ENCODE results near the gene GGT6.

The GGT6 gene

GRCh38 chr17:4551796-4552525 lies 8.4 kb downstream of the GGT6 start:
- DNase-seq (ENCODE audit: low read depth, low spot score): no peak

DNA sequence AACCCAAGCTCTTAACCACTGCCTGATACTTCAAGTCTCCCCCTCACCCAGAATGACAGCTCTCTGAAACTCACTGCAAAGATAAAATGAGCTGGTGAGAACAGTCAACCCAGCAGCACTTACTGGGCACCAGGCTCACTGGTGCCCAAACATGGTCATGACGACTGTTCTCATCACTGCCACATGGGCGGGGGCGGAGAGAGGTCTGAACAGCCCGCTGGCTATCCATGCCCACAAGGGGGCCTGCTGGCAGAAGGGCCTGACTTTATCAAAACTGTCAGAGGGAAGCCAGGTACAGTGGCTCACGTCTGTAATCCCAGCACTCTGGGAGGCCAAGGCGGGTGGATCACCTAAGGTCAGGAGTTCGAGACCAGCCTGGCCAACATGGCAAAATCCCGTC lies 9.2 kb downstream of the GGT6 start:
- no peak for DNase-seq (ENCODE audit: low read depth, low spot score)

- DNase-seq (ENCODE audit: low read depth, low spot score): no peak
Observed at GRCh38 chr17:4550534-4551039, 9.8 kb downstream of the GGT6 start.

- DNase-seq (ENCODE audit: low read depth, low spot score): no peak
Observed at GRCh38 chr17:4549781-4550533, 10.4 kb downstream of the GGT6 start.

DNA sequence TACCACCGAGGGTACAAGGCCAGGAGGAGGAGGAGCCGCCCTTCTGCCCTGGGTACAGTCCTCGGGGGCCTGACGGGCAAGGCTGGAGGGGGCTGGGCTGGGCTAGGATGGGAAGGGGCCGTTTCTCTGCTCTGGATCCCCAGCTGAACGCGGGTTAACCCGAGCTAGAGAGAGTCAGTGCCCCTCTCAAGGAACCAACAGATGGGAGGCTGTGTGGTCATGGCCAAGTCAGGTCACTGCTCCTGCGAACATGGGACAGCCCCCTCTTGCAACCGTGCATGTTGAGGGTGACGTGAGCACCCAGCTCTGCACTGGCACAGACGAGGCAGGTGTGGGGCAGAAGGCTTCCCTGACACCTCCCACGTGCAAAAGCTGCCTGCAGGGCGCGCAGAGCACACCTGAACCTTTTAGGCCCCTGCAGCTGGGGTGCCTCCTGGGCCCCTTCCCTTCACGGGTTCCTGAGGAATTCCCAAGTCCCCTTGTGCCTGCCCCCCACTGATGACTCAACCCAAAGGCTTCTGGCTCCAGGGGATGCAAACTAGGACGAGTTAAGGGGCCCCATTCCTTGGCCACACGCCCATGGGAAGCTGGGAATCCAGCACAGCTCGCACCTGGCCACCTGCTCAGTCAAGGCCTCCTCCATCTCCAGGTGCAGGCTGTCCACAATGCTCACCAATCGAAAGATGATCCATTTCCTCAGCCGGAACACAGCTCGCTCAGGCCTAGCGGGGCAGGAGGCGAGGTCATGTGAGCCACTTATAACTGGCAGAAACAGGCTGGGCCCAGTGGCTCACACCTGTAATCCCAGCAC lies 11.5 kb downstream of the GGT6 start:
- no peak for DNase-seq (ENCODE audit: low read depth, low spot score)

DNA sequence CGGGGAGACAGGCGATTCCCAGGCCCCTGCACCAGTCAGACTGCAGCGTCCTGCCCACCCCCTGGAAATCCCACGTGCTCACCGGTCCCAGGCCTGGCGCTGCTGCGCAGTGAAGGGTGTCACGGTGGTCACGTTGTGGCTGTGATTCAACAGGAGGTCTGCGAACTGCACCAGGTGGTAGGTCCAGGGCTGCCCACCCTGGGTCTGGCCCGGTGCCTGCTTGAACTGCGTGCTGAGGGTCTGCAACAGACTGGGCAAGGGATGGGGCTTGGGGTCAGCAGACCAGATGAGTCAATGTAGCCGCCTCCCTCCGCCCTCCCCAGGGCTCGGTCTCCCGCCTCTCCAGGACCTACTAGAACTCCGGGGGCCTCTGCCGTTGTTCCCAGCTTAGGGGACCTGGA lies 12.3 kb downstream of the GGT6 start:
- DNase-seq (ENCODE audit: low read depth, low spot score): no peak

GRCh38 chr17:4547118-4547906 lies 13.1 kb downstream of the GGT6 start:
- no peak for DNase-seq (ENCODE audit: low read depth, low spot score)

DNA sequence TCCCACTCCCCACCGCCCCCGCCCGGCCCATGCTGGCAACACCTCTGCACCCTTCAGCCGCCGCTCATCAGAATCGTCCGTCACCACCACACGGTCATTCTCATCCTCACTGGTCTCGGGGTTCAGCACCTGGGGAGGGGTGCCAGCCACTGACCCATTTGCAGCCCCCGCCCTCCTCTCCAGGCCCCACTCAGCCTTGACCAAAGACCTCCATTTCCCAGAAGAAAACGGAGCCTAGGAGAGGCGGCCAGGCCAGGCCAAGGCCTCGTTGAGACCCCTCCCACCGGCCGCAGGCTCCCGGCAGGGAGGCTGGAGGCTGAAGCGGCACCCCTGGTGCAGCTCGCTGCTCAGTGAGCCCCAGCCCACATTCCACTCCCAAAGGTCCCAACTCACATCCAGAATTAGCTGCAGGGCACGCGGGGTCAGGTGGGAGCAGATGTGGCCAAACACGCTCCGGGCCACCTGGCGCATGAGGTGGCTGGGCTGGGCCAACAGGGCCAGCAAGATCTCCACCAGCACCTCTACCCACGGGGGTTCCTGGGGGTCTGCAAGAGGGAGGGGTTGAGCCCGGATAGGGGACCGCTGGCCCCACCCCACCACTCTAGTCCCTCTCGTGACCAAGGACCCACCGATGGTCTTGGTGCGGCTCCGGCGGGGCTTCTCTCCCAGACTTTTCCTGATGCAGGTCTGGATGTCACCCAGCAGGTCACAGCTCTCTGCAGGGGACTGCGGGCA lies 15.0 kb downstream of the GGT6 start:
- DNase-seq (ENCODE audit: low read depth, low spot score): no peak

DNA sequence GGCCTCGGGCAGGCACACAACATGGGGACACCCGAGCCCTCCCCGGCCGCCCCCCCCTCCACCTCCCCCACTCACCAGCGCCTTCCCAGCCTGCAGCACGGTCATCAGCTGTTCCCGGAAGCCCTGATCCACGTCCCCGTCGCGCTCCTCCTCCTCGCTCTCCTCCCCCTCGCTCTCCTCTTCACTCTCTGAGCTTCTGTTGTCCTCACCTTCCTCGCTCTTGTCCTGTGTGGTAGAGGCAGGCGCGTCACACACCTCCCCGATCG lies 15.5 kb downstream of the GGT6 start:
- DNase-seq (ENCODE audit: low read depth, low spot score): no peak

- no peak for DNase-seq (ENCODE audit: low read depth, low spot score)
Observed at GRCh38 chr17:4544135-4544950, 16.0 kb downstream of the GGT6 start.

- no peak for DNase-seq (ENCODE audit: low read depth, low spot score)
Observed at GRCh38 chr17:4543557-4544026, 16.8 kb downstream of the GGT6 start.

GRCh38 chr17:4542726-4543191 lies 17.6 kb downstream of the GGT6 start:
- DNase-seq (ENCODE audit: low read depth, low spot score): no peak

DNA sequence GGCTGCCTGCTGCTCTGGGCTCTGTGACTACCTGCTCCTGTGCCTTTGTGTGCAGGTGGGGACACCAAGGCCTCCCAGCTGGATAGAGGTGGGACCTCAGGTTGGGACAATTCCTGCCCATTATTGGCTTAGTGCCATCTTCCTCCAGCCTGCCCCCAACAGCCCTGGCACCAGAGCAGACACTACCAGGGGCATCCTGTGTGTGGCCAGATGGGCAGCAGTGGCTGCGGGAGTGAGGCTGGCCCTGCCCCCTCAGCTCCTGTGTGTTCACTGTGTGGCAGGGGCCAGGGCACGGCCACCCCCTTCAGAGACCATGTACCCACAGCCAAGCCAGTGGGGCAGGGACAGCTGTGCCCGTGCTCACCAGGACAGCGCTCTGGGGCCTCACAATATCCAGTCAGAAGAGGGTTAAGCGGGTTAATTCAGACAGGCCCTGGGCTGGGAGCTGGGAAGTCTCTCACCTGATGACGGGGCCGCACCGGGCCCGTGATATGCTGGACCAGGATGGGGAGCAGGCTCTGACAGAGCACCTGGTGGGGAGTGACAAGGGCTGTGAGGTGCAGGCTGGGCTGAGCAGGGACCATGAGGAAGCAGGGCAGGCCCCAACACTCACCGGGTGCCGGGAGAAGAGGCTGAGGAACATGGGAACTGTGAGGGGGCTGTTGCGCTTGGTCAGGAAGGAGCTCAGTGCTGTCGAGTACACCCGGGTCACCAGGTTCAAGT lies 18.2 kb downstream of the GGT6 start:
- DNase-seq (ENCODE audit: low read depth, low spot score): no peak

- no peak for DNase-seq (ENCODE audit: low read depth, low spot score)
Observed at GRCh38 chr17:4541328-4542002, 18.9 kb downstream of the GGT6 start.

GRCh38 chr17:4540687-4541327 lies 19.6 kb downstream of the GGT6 start:
- no peak for DNase-seq (ENCODE audit: low read depth, low spot score)

DNA sequence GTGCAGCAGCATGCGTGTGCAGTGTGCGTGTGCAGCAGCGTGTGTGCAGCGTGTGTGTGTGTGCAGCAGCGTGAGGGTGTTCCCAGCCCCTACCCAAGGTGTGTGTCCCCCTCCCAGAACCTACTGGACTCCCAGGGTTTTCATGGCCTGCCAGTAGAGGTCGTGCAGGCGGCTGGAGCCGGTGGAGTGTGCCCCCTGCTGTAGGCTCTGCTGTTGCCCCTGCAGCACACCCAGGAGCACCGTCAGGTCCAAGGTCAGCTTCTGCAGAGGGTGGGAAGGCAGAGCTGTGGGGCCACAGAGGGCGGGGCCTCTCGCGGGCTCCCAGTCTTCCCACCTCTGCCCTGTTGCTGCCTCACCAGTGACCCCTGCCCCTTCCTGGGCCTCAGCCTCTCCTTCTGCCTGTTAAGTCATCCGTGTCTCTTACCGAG lies 20.1 kb downstream of the GGT6 start:
- no peak for DNase-seq (ENCODE audit: low read depth, low spot score)

GRCh38 chr17:4539576-4540223 lies 20.7 kb downstream of the GGT6 start:
- no peak for DNase-seq (ENCODE audit: low read depth, low spot score)

DNA sequence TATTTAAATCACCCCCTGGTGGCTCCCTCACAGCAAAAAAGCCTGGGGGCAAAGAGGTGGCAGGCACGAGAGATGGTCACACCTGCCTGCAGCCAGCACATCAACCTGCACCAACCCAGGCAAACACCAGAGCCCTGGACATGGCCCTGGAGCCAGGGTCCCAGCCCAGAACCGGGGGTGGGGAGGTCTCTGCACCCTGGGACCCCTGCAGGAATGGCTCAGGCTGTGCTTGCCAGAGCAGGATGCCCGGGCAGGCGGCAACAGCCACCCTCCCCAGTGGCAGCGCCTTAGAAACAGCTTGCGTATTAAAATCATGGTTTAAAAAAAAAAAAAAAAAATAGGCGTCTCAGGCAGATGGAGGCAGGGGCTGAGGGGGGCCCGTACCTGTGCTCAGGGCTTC lies 21.4 kb downstream of the GGT6 start:
- DNase-seq (ENCODE audit: low read depth, low spot score): no peak

All from activated CD4-positive, CD25-positive, alpha-beta regulatory T cell treated with anti-CD3 and anti-CD28 coated beads, Interleukin-2, amount 50 U/mL, for 16 hours (primary cell).